A172 (cell line): Measurements from ENCODE around the gene SLIT3. TPM values are rescaled to one million over a fixed set of nuclear protein-coding genes. Genes with fewer than 3 reads are reported as not detected.

Experiments
- DNase-seq: peaks from one replicate; pipeline ENCODE4 v3.0.0-alpha.2; 2015; ENCODE audit warnings: low spot score
- total RNA-seq: library from RNA; depleted of rRNA; stranded (reverse); fragments of >200 nt; shearing (Covaris generic); gene quantifications from 2 replicates; pipeline ENCODE4 v1.2.3, GENCODE V29; 2014

SLIT3 gene
- total RNA-seq, 1 experiment from 2014 or later, result 0.12 TPM

DNA sequence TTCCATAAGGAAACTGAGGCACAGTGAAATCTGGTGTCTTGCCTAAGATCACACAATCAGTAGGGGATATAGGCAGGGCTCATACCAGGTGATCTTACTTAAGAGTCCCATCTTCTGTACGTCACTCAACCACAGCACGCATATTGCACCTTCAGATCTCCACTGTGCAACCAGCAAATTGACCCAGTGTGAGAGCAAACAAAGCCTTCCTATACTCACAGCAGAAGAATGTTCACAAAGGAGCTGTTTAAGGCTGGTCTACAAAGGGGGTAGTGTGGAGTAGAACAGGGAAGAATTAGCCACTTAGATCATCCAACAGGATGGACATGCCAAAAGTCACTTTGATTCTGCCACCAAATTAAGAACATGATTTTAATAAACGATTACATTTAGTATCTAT is 305.9 kb downstream of the SLIT3 start:
- DNase-seq, result no peak

DNA sequence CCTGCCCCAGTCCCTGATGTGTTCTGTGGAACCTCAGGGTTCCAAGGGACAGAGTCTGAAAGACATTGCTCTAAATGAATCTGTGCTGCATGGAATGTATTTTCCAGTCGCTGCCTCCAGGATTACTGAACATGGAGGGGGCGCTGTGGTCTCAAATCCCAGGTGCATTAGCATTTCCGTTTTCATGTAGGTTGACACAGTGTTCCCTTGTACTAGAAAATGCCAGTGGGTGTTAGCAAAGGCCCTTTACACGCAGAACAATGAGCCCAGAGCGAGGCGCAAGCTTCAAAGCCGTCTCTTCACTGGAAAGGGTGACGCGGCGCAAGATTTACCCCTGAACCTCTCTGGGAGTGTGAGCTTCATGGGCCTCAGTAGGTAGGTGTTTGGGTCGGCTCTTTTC is 308.3 kb downstream of the SLIT3 start:
- DNase-seq, result peak; percentile 19

DNA sequence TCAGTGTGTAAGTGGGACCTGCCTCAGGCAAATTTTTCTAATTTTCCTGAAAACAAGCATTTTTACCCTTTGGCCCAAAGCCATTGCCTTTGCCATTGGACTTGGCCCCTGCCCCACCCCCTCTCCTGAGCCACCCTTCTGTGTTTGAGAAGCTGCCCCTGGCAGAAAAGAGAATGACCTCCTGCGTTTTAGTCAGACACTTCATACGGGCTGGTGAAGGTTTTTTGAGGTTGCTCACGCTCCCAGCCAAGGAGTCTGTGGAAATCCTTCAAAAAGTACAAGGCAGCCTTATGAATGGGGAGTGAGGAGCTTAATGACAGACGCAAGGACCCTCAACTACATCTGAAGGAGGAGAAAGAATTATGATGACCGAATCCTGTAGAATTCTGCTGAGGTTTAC is 308.9 kb downstream of the SLIT3 start:
- DNase-seq, result no peak

DNA sequence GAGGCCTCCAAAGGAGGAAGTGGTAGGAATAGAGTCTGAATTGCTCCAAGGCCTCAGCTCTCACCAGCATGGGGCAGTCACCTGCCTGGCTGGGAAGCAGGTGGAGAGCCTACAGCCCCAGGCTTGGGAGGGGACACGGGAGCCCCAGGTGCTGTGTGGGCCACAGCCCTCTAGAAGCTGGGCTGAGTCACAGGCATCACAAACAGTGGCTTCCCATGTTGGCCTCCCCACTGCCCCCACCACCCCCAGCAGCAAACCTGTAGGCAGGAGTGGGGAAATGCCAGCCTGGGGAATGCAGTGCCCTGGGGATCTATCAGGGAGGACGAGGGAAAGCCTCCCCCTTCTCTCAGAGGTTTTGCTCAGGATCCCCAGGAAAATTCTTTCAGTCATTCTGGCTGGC is 309.6 kb downstream of the SLIT3 start:
- DNase-seq, result no peak

DNA sequence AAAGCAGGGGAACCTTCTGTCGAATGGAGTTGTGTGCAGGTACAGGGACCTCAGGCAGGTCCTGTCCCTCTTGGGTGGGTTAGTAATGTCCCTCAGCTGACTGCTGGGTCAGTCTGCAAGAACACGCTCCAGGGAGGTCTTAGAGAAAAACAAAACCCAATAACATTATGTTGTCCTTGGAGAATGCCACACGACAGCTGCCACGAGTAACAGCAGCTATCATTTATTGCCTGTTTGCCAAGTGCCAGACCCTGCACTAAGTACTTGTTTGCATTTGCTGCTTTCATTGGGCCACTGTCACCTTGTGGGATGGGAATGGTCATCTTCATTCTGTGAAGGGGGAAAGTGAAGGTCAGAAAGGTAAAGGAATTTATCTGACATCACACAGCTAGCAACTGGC is 310.3 kb downstream of the SLIT3 start:
- no peak for DNase-seq

DNA sequence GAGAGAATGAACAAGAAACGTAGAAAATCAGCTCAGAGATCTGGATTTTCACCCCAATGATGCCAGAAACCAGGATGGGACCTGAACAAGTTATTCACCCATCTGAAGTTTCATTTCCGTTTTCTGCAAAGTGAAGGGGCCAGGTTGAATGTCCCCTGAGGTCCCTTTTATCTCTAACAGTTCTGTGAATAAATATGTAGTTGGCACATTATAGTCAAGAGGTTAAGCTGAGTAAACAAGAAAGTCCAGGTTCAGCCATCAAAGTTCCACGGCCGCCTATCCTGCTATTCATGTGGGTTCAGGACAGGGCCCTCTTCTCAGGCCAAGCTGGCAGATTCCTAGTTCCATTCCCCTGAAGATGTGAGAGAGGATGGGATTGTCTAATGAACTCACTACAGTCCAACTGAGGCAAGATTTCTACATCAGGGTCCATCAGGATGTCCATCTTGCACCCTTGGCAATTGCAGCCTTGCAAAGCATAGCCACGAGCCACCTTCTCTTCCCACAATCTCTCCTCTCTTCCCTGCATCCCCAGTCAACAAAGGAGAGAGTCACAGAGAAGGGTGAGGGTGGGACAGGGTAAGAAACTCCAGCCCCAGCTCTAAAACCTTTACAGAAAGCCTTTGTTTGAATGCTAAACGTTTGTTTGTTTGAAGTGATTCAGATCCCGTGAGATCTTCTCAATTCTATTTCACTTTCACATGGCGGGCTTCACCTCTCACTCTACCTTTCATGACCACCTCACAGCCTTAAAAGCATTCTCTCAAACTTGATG is 311.0 kb downstream of the SLIT3 start:
- DNase-seq, result no peak

DNA sequence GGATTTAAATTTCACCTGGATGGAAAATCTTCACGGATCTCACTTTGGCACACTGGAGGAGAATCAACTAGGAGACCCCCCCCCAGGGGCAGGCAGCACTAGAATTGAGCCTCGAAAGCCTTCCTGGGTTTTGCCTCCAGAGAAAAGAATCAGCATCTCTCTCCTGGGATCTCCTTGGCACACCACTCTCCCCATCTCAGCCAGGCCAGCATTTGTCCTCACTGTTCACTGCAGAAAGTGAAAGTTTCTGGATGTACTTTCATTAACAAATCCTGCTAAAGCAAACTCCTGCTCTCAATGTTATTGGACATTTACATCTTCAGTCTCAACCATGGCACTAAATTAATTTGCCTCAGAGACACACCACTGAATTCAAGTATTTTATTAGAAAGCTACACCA is 312.2 kb downstream of the SLIT3 start:
- DNase-seq, result no peak

DNA sequence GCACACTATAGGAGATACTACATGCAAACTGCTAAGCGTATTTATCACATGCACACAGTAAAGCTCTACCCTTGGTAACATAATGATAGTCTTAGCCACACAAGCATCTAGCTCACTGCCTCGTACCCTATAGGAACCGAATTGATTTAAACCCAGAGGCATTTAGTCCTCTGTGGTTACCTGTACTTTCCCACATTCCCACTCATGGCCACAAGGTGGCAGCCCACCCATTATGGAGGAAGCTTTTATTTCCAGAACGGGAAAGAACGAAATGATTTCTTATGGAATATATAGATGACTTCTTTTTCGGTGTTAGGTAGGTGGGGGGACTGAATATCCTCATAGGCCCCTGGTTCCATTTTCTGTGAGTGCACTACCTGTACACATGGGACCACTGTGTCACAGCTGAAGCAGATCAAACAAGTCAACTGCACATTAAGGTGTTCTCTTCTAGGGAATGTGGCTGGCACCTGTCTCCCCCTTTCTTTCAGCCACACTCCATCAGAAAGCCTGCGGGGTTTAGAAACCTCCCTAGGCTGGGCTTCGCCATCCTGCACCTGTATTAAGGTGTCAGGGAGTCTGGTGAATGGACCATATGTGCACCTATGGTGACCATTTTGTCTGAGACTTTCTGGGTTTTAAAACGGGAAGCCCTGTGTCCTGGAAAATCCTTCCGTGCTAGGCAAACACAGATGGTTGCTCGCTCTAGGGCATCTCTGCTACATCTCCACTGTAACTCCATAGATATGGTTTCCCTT is 313.2 kb downstream of the SLIT3 start:
- peak; percentile 47 for DNase-seq

DNA sequence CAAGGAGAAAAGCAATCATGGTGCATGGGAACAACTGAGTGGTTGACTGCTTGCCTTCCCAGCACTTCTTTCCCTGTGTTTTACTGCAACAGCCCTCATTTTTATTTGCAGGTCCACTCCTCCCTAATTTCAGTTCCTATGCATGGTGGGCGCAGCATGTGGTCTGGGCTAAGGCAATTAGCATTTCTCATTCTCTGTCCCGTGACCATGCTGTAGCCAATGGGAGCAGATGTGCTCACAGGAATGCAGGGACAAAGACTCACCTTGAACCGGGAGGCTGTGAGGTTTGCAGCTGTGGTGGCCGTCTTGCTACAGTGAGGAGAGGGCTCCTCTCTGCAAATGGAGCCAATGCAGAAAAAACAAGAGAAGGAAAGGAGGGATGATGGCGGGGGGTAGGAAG is 315.5 kb downstream of the SLIT3 start:
- no peak for DNase-seq

DNA sequence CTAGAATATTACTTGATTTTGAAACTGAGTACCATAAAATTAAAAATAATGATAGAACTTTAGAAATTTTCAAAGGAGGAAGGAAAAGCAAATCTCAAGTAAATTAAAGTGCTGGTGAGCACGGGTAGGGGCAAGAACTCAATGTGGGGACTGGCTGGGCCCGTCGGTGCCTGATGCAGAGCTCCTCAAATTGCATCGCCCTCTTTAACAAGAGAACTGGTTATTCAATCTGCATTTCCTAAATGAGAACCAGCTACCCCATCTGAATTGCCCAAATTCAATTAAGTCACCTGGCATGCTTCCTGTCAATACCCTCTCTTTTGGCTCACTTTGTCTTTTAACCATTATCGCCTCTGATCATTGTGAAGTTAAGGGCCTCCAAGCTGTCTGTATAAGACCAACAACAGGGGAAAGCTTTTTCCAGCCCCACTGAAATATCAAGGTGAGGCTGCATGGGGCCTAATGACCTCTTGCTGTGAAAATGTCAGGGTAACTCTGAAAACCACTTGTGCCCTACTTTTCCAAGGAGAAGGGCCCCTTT is 316.7 kb downstream of the SLIT3 start:
- no peak for DNase-seq

DNA sequence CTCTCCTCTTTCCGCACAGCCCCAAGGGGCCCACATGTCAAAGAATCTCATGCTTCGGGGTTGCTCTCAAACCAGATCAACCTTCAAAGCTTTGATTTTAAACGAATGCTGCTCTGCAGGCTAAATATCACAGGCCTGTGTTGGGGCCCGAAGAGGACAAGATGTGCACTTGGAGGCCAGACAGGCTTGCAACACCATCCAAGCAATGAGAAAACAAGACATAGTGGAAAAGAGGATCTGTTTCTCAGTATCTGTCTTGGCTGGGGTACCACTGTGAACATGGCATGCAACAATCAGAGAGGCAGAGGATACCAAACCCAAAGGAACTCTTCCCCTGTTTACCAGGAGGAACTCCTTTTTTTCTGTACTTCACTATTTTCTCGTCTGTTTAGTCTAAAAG is 321.8 kb downstream of the SLIT3 start:
- no peak for DNase-seq

DNA sequence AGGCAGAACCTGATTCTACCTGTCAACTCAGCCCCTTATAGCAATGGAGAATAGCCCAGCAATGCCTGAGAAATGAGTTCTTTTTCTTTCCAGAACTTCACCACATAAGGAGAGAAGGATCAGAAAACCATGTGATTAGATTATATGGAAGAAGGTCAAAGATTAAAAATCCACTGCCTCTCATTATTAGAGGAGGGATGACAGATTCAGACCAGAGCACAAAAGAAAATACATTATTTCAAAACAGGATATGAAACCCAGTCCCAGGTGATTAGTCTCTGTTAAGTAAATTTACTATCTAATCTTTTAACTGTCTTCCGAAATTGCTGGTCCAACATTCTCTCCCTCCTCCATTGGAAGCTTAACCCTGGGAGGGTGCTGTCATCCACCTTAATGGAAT is 322.4 kb downstream of the SLIT3 start:
- DNase-seq, result no peak

DNA sequence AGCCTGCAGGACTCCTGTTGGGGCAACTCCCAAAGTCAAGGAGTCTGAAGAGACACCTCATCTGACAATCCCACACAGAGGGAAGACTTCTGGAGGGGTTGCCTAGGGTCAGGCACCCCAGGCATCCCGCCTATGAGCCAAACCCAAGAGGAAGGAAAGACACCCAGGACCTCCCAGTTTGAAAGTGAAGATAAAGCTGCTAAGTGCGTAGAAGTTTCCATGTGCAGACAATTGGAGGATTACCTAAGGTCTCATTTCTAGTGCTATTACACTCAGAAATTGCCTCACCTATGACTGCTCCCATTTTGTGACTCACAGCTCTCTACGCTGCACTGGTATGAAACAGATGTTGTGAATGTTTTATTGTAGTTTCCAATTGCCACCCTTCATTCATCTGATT is 322.9 kb downstream of the SLIT3 start:
- peak; percentile 10 for DNase-seq

DNA sequence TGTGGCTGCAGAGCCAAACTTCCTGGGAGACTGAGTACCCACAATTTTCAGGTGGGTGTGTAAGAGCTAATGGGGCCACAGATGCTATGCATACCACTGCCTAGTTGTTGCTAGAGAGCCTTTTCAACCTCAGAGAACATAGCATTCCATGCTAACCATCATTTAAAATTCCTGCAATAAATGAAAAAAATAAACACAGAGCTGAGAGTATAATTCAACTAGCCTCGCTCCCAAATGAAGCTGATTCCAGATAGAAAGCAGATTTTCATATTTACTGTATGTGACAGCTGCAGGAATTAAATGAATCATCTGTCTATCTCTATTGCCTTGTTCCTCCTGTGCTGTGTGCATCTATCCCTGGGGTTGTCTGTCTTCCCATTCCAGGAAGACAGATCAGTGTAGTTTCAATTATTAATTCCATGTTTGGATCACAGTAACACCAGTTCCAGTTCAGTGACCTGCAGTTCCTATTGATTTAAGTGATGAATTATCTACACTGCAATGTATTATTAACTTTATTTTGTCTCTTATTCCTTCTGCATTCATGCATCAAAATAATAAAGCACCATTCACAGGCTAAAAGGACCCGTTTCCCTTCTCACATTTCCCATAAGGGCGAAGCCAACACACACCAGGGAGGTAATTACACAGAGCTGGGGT is 324.5 kb downstream of the SLIT3 start:
- no peak for DNase-seq

DNA sequence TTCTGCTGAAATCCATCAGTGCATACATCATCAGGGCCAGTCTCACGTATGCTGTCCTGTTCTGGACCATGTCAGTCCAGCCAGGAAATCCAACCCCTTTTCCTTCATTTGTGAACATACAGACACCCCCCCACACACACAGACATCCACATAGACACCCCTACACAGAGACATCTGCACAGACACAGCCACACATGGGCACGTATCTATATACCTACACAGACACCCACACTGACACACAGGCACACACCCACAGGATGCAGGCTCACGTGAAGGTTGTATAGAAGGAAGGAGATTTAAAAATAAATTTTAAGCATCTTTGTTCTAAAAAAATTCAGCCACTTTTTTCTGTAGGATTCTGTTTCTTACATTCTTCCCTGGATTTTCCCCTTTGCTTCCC is 325.6 kb downstream of the SLIT3 start:
- no peak for DNase-seq

DNA sequence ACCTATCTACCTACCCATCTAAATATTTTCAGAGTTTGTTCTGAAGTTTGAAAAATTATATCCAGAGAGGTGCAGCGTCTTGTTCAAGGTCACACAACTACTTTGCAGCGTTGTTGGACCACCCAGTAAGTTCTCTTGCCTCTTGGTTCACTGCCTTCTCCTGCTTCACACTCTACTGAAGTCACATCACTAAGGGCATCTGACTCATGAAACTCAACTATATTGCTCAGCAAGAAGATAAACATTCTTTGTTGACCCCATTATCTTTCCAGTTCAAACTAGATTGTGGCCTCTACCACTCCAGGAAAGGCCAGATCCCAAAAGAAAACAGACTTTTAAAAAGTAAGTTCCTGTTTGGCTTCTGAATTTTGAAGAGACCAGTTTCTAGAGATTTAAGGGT is 326.9 kb downstream of the SLIT3 start:
- no peak for DNase-seq

DNA sequence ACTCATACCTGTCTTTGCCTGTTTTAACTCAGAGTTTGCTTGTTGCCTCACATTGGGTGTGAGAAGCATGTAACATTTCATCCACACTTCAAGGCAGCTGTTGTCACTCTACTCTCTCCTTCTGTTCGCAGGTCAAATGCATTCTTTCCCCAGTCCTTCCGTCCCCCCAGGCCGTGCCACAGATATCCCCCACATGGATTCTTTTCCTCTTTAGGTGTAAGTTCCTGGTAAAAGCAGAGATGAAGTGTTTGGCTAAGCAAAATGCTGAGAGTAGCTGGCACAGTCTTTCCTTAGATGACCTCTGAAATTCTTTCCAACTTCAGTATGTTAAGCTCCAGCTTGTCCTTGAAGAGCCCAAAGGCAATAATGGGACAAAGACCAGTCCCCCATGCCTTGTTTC is 328.2 kb downstream of the SLIT3 start:
- DNase-seq, result no peak

DNA sequence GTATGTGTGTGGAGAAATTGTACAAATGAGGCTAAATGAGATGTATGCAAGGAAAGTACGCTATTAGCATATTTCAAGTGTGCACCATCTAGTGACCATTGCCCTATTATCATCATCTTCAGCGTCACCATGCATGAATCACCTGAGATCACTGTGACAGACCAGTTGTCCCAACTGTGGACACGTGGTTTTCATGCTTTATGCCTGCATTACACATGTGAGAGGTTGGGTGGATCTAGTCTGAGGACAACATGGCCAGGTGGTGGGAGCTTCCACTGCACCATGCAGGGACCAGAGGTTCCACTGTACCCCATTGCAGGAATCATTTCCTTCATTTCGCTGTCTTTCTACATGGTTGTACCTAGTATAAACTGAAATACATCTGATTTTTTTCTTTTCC is 329.8 kb downstream of the SLIT3 start:
- DNase-seq, result no peak

DNA sequence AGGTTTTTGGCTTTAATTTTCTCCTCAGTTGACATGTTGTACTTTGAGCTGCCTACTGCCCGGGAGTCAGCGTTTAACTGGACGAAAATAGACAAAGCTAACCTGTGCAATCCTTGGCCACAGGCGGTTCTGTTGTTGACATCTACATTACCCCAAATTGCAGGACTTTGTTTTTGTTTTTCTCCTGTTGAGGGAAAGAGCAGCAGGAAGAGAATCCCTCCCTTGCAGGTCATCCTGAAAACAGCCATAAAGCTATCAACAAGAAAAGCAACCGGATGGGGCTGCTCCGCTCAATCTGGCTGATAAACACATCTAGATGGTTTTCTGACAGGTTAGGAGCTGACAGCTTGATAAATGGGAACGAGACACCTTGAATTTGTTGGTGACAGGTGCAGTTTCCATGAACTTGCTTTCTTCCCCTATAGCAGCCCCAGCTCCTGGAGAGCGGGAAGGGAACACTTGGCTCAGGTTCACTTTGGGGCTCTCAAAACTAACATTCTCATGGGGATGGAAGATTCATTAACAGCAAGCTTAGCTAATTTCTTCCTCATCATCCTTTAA is 331.5 kb downstream of the SLIT3 start:
- DNase-seq, result no peak

DNA sequence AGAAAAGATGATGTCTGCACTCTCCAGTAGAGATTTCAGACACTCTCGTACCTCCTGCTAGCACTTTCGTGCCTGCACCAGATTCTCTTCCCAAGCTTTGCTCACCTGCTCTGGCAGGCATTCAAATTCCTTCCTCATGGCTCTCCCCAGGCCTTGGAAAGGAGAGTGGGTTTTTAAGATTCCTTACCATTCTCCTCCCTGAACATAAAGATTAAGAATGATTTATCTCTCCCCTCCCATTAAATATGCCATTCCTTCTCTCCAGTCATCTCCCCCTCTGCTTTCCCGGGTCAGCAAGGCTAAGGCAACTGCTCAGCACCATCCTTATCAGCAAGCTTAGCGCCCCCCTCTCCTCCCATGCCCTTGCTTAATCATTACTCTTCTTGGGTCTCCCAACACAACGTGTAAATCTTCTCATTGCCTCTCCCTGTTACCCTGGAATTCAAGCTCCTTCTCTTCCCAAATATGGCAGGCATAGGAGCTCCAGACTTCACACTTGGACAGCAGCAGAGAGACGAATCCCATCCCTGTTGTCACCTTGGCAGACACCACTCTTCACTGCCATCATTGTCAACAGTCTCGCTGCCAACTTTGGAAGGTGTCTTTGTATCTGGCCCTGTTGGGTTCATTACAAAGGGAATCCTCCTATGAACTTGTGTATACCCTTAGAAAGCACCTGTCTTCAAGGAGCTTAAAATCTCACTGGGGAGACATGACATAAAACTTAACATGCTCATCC is 332.9 kb downstream of the SLIT3 start:
- DNase-seq, result no peak

DNA sequence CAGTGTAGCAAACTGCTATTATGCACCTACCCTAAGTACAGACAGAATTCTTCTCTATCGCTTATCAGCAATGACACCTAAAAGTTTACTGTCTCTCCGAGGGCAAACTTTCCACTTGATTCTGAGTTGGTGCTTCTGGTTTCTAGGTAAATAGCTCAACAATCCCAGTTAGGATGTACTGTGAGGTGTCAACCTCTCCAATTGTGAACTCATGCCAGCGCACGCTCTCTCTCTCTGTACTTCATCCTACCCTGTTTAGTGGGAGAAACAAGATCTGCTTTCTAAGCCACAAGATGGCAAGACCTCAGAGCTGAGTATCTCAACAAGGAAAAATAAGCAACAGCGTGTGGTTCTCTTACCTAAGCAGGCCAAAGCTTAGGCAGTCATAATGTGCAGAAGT is 335.3 kb downstream of the SLIT3 start:
- no peak for DNase-seq

DNA sequence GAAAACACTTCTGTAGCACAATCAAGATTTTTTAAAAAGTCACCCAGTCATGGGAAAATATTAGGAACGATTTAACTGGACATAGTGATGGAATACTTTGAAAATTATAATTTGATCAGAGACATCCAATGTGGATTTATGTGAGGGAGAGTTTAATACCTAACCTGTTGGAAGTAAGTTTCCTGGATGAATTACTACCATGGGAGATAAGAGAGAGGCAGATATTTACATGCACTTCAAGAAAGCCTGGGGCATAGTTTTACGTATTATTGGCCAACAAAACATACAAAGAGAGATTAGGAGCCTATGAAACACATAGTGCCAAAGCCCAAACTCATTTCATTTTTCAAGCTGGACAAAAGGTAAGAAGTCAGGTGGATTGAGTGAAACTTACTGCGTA is 336.8 kb downstream of the SLIT3 start:
- DNase-seq, result no peak
